NK-92 (cell line): ENCODE data around the gene FOXK2.

ENCODE experiments used
- DNase-seq: peaks from one replicate; lab custom pipeline; 2025; ENCODE audit not compliant: unreplicated experiment; lab: John Stamatoyannopoulos, UW

Gene FOXK2

GRCh38 chr17:82518826-82519810 is at the start of gene FOXK2:
Gene FOXK2 (plus strand): TSS chr17:82519732. CDS start chr17:82519889, 157 bp downstream.
- peak; percentile 34 for DNase-seq

GRCh38 chr17:82470065-82470464 is 49.5 kb upstream of the FOXK2 start:
- no peak for DNase-seq

- no peak for DNase-seq
These were observed 45.1 kb upstream of the FOXK2 start for GRCh38 chr17:82474223-82475010.

- no peak for DNase-seq
These were observed 44.1 kb upstream of the FOXK2 start for GRCh38 chr17:82475458-82475857.

- no peak for DNase-seq
These were observed 41.6 kb upstream of the FOXK2 start for GRCh38 chr17:82477934-82478333.

- DNase-seq = no peak
These were observed 39.9 kb upstream of the FOXK2 start for GRCh38 chr17:82479602-82480001.

GRCh38 chr17:82480318-82480717 is 39.2 kb upstream of the FOXK2 start:
- no peak for DNase-seq

GRCh38 chr17:82483204-82483660 is 36.3 kb upstream of the FOXK2 start:
- no peak for DNase-seq

- no peak for DNase-seq
These were observed 35.7 kb upstream of the FOXK2 start for GRCh38 chr17:82483836-82484235.

GRCh38 chr17:82486231-82487094 is 33.1 kb upstream of the FOXK2 start:
- DNase-seq = no peak

- DNase-seq = no peak
These were observed 31.6 kb upstream of the FOXK2 start for GRCh38 chr17:82487910-82488309.

GRCh38 chr17:82489117-82489516 is 30.4 kb upstream of the FOXK2 start:
- no peak for DNase-seq

- DNase-seq = no peak
These were observed 29.6 kb upstream of the FOXK2 start for GRCh38 chr17:82489851-82490511.

- DNase-seq = no peak
These were observed 28.9 kb upstream of the FOXK2 start for GRCh38 chr17:82490512-82491195.

GRCh38 chr17:82491196-82491530 is 28.4 kb upstream of the FOXK2 start:
- no peak for DNase-seq

GRCh38 chr17:82491533-82491932 is 28.0 kb upstream of the FOXK2 start:
- DNase-seq = no peak

GRCh38 chr17:82492643-82493225 is 26.8 kb upstream of the FOXK2 start:
- no peak for DNase-seq

GRCh38 chr17:82493226-82493781 is 26.2 kb upstream of the FOXK2 start:
- DNase-seq = no peak
